GM18951 (cell line): Measurements from ENCODE around the gene PRR29.

Source experiments
- POLR2A ChIP-seq: IDR thresholded peaks from 4 replicates; pipeline ENCODE4 v1.6.1; 2011; ENCODE audit warnings: mild to moderate bottlenecking; ENCODE audit not compliant: insufficient read length, insufficient read depth; ENCODE audit errors: extremely low read depth
- in situ Hi-C: fragments of 300-500 bp; cut with MboI; formaldehyde crosslinking; loops from one replicate; pipeline ENCODE4 v1.12.0; 2022; ENCODE audit warnings: low sequenced_read_pairs, mixed read lengths, inconsistent platforms; ENCODE audit not compliant: unreplicated experiment

Gene PRR29

DNA sequence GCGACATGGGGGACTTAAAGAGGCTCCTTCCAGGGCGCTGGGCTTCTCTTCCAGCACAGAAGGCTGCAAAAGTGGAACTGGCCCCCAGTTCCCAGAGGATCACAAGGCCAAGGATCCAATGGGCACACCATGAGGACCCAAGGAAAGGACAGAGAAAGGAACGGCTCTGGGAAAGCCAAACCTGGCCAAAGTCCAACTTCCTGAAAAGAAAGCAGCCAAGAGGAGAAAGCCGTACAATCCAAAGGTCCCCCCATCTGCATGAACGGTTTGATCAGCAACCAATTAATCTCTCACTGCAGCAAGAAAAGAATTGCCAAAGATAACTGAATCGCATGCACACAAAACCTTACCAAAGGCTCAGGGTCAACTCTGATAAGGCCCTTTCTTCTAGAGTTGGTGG is 42.1 kb downstream of the PRR29 start:
- TF ChIP-seq POLR2A = no peak
- in situ Hi-C loops = loop anchor here (25.0 kb wide), 1 partner anchor 247 kb away; no protein-coding TSS in a partner anchor

DNA sequence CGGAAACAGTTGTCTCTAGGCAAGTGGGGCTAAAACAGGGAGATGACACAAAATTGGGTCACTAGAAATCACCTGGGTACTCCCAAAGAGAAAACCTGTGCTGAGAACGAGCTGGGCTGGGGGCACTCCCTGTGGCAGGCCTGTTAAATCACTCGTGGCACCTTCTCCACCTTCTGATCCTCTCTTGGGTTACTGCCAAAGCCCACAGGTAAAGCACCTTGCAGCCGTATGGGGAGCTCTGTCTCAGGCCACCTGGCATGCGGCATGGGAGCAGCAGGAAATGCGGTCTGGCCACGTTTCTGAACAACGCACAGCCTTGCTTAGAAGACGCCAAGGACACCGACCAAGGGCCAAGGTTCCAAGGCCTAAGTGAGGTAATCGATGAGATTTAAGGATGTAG is 43.8 kb downstream of the PRR29 start:
- in situ Hi-C loops = loop anchor here (25.0 kb wide), 1 partner anchor 245 kb away; no protein-coding TSS in a partner anchor
- TF ChIP-seq POLR2A = no peak

DNA sequence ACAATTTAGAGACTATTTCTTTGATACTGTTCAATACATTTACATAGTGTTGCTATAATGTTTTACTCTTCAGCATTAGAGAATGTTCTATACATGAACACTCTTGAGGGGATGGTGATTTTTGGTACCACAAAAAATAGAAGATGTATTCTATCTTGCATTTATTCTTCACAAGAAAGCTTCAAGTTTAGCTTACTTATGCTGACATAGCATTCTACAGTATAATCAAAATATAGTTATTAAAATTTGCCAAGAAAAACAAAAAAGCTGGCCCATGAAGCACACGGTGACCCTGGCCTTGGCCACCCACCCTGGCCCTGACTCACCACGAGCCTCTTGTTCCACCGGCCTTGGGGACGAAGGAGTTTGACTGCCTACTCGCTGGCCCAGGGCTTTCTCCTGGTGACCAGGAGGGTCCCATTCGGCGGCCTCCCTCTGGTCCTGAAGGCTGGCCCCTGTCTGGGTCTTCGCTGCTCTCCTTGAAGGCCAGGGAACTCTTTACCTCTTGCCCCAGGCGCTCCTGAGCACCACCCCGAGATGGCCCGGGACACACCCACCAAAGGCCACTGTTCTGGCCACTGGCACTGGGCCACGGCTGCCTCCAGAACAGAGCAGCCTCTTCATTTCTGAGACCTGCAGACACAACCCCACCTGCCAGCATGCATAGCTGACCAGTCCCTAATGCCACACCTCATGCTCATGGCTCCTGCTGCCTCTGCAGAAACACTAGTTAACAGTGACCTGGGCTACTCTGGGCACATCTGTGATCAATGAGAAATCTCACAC is 44.7 kb downstream of the PRR29 start:
- in situ Hi-C loops = loop anchor here (25.0 kb wide), 1 partner anchor 244 kb away; no protein-coding TSS in a partner anchor

DNA sequence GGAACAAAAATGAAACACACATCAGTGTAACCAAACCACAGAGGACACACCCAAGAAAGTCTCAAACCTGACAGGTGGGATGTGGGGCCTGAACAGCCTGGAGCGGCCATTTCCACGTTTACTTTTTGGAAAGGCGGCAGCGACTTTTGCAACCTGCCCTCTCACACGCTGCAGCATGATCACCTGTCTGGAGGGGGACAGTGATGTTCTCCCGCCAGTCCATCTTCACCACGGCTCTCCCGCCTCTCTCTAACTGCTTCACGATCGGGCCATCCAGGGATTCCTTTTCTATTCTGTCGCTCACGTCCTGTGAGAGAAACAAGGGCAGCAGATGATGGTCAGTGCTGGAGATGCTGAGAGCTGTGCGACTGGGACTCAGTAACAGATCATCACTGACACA is 47.0 kb downstream of the PRR29 start:
- TF ChIP-seq POLR2A = no peak
- in situ Hi-C loops = loop anchor here (25.0 kb wide), 1 partner anchor 242 kb away; no protein-coding TSS in a partner anchor

More for the DNA sequence above, 44.7 kb downstream of the PRR29 start:
- TF ChIP-seq POLR2A = no peak

DNA sequence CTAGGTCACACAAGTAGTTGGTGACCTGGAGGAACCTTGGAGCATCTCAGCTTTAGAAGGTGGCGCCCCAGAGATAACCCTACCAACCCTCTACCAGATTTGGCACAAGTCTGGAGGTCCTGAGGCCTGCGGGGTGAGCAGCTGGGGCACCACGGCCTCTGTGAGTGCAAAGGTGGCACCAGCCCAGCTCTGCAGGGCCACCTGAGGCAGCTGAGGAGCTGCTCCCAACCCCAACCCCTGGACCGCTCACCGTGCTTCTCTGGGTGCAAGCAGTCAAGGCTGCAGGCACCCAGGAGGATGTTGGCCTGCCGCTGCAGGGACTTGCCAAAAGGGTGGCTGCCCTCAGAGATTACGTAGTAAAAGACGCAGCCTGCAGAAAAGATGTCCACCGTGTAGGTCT is 50.7 kb downstream of the PRR29 start:
- no peak for TF ChIP-seq POLR2A
- in situ Hi-C loops = loop anchor here (25.0 kb wide), 1 partner anchor 238 kb away; no protein-coding TSS in a partner anchor

DNA sequence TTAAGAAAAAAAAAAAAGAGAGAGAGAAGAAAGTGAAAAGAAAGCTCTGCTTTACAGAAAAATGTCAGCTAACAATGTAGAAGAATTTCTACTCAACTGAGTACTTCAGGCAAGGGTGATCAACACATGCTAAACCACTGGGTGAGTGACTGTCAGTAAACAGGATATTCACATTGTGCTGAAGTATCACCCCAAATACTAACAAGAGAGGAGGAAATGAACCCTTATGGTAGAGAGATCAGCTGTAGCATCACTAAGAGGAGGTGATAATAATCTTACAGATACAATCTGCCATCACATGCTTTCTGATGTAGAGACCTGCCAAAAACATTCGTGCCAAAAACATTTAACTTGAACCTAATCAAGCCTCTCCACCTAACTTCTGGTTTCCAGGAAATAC is 53.0 kb downstream of the PRR29 start:
- no peak for TF ChIP-seq POLR2A
- in situ Hi-C loops = no loop called here

DNA sequence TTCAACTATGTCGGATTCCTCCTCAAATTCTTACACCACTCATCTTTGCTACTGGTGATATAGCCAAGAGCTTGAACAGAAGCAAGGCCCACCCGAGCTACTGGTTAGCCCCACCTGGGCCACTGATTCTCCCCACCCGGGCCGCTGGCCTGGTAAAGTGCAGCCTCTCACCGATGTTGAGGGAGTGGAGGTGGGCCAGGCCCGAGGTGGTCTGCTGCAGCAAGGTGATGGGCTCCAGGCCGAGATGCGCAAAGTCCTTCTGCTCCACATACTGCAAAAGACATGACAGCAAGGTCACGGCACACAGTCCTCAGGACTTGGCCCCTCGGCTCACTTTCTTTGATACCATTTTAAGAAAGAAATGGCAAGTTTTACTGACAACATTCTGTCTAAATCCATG is 55.0 kb downstream of the PRR29 start:
- TF ChIP-seq POLR2A = no peak
- in situ Hi-C loops = no loop called here
